ENCODE measurements around the gene AFAP1. TPM values are rescaled to one million over a fixed set of nuclear protein-coding genes. Genes with fewer than 3 reads are reported as not detected.

Gene AFAP1
- polyA plus RNA-seq, 3 donors = not detected

DNA sequence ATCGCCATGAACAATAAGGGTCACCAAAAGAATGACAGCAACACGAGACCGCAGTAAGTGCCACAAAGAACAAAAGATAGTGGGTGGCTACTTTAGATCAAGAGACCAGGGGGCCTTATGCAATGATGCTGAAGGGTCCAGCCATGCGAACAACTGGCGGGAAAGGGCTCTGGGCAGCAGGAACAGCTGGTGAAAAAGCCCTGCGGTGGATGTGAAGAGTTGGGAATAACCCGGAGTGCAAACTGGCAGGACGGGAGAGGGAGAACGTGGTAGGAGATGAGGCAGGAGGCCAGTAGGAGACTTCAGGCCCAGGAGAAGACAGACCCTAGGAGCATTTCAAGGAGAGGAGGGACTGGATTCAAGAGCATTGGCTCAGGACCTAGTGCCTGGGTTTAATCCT, 120.2 kb downstream of the AFAP1 start:
- Mint-ChIP-seq H3K4me3 (no peak overlapping the region), H3K36me3 (peaks cover 0 to 25% of the 10 kb centered on the region in 2 donors), H3K4me1 (no peaks in the 10 kb centered on the region), H3K9me3 (peaks cover 0 to 2% (median 0%) of the 10 kb centered on the region in 7 donors), H3K27ac (no peak overlapping the region), H3K27me3 (ENCODE audit: low read depth in 3 of 3) (peaks cover 2 to 9% (median 7%) of the 10 kb centered on the region in 3 donors)
- no peak for DNase-seq
- 90% methylated on average over 9 of the region's 9 CpGs for WGBS (ENCODE audit: insufficient coverage)
- H3K36me3 ChIP-seq (replicated peaks in 1 of 2; ENCODE audit: control insufficient read depth in 1 of 2, insufficient read depth in 2 of 2, low read length in 2 of 2) = no peaks in the 10 kb centered on the region
- H3K9ac ChIP-seq (ENCODE audit: insufficient read depth, low read length, poor library complexity, severe bottlenecking) = no peak overlapping the region
- no peaks in the 10 kb centered on the region for H3K4me1 ChIP-seq (ENCODE audit: control insufficient read depth in 1 of 2, insufficient read depth in 2 of 2, low read length in 2 of 2)
- H3K4me3 ChIP-seq (replicated peaks in 1 of 3; ENCODE audit: low read depth in 2 of 3, low read length in 3 of 3) = no peak overlapping the region
- H2AFZ ChIP-seq (ENCODE audit: insufficient read depth, low read depth, low read length, poor library complexity, severe bottlenecking) = no peak overlapping the region
- H3K4me2 ChIP-seq (replicated peaks; ENCODE audit: extremely low read depth, low read length, poor library complexity, severe bottlenecking) = no peak overlapping the region
- TF ChIP-seq CTCF (IDR thresholded peaks at IDR 0.05) = no peak
- H3K79me2 ChIP-seq (ENCODE audit: insufficient read depth, low read length) = no peaks in the 10 kb centered on the region
- no peaks in the 10 kb centered on the region for H4K20me1 ChIP-seq (ENCODE audit: insufficient read depth, low read length)
- intact Hi-C loops (cut with micrococcal nuclease) = no loop called here
- H3K27me3 ChIP-seq (ENCODE audit: control insufficient read depth in 2 of 2, insufficient read depth in 2 of 2, low read length in 2 of 2) = no peaks in the 10 kb centered on the region
- H3K27ac ChIP-seq (ENCODE audit: low read depth in 1 of 2, low read length in 2 of 2) = no peak overlapping the region
- no peaks in the 10 kb centered on the region for H3K9me3 ChIP-seq (replicated peaks in 1 of 2; ENCODE audit: control insufficient read depth in 1 of 2, insufficient read depth in 1 of 2, low read length in 2 of 2)

- H3K4me3 Mint-ChIP-seq = no peak overlapping the region
- intact Hi-C loops (cut with micrococcal nuclease) = no loop called here
- peaks cover 0 to 2% (median 0%) of the 10 kb centered on the region in 7 donors for H3K9me3 Mint-ChIP-seq
- Histone ChIP-seq H2AFZ (ENCODE audit: insufficient read depth, low read depth, low read length, poor library complexity, severe bottlenecking) (no peak overlapping the region), H3K4me1 (ENCODE audit: control insufficient read depth in 1 of 2, insufficient read depth in 2 of 2, low read length in 2 of 2) (no peaks in the 10 kb centered on the region), H3K79me2 (ENCODE audit: insufficient read depth, low read length) (no peaks in the 10 kb centered on the region), H3K27ac (ENCODE audit: low read depth in 1 of 2, low read length in 2 of 2) (no peak overlapping the region), H3K36me3 (replicated peaks in 1 of 2; ENCODE audit: control insufficient read depth in 1 of 2, insufficient read depth in 2 of 2, low read length in 2 of 2) (no peaks in the 10 kb centered on the region), H3K4me2 (replicated peaks; ENCODE audit: extremely low read depth, low read length, poor library complexity, severe bottlenecking) (no peak overlapping the region), H3K27me3 (ENCODE audit: control insufficient read depth in 2 of 2, insufficient read depth in 2 of 2, low read length in 2 of 2) (no peaks in the 10 kb centered on the region), H3K9ac (ENCODE audit: insufficient read depth, low read length, poor library complexity, severe bottlenecking) (no peak overlapping the region), H4K20me1 (ENCODE audit: insufficient read depth, low read length) (no peaks in the 10 kb centered on the region), H3K4me3 (replicated peaks in 1 of 3; ENCODE audit: low read depth in 2 of 3, low read length in 3 of 3) (no peak overlapping the region), H3K9me3 (replicated peaks in 1 of 2; ENCODE audit: control insufficient read depth in 1 of 2, insufficient read depth in 1 of 2, low read length in 2 of 2) (no peaks in the 10 kb centered on the region)
- H3K36me3 Mint-ChIP-seq = peaks cover 0 to 30% of the 10 kb centered on the region in 2 donors
- no peak for DNase-seq
- peaks cover 2 to 12% (median 7%) of the 10 kb centered on the region in 3 donors for H3K27me3 Mint-ChIP-seq (ENCODE audit: low read depth in 3 of 3)
- TF ChIP-seq CTCF (IDR thresholded peaks at IDR 0.05) = no peak
- no peak overlapping the region for H3K27ac Mint-ChIP-seq
- no peaks in the 10 kb centered on the region for H3K4me1 Mint-ChIP-seq
- 100% methylated on average over 3 of the region's 5 CpGs for whole genome bisulfite sequencing (ENCODE audit: insufficient coverage)
These were observed 121.2 kb downstream of the AFAP1 start for GRCh38 chr4:7818399-7818911.
